GM12878 (cell line): Measurements from ENCODE around the gene AGRN. TPM values are rescaled to one million over a fixed set of nuclear protein-coding genes. Genes with fewer than 3 reads are reported as not detected.

Experiments used
- ATAC-seq: fragments of 200-7000 bp; cut with Tn5 transposase; 3 replicates; pipeline ENCODE4 v1.9.1; 2020; ENCODE audit warnings: mild to moderate bottlenecking, moderate library complexity
- BruUV-seq: library from RNA; stranded (reverse); fragments of 400-500 nt; replicated peaks from 2 replicates; lab custom pipeline; 2021; lab: Mats Ljungman, UMichigan
- CTCF ChIA-PET: fragments of 300-600 bp; sonication (Branson Sonifier 250); formaldehyde crosslinking; extraction: SDS; loops from one replicate; lab custom pipeline; 2021; ENCODE audit warnings: inconsistent platforms; lab: Yijun Ruan, JAX
- POLR2A ChIA-PET: fragments of 350-600 bp; formaldehyde crosslinking; extraction: SDS; loops from one replicate; lab custom pipeline; 2021; ENCODE audit warnings: inconsistent platforms; lab: Charles Lee
- RAD21 ChIA-PET: fragments of 300-600 bp; sonication (Branson Sonifier 250); formaldehyde crosslinking; loops from one replicate; lab custom pipeline; 2023; ENCODE audit warnings: antibody characterized with exemption; ENCODE audit not compliant: unreplicated experiment; lab: Charles Lee
- SMC1A ChIA-PET: fragments of 300-600 bp; sonication (Branson Sonifier 250); formaldehyde crosslinking; loops from one replicate; lab custom pipeline; 2023; ENCODE audit not compliant: unreplicated experiment, uncharacterized antibody; lab: Charles Lee
- DNase-seq: peaks from one replicate; pipeline ENCODE4 v3.0.0-alpha.2; 2011; ENCODE audit warnings: low read depth, low spot score
- FAIRE-seq: peaks from 3 replicates; lab custom pipeline; 2011; peaks lifted over from hg19 to GRCh38; lab: Jason Lieb, UNC
- H2AFZ ChIP-seq: 2 replicates; pipeline ENCODE4 v1.6.0; 2011; ENCODE audit warnings: low read depth, low read length, control low read depth; ENCODE audit not compliant: control insufficient read depth
- H3K27ac ChIP-seq: 2 replicates; pipeline ENCODE4 v1.5.1; 2011; ENCODE audit warnings: control low read depth; ENCODE audit not compliant: control insufficient read depth, insufficient read depth
- H3K27me3 ChIP-seq, 2 experiments: replicated peaks in 1 of 2; 2 replicates each; pipeline versions ENCODE4 v1.6.0 to v1.6.1; 2011; ENCODE audit warnings: low read length in 1 of 2; ENCODE audit not compliant: control insufficient read depth in 2 of 2, insufficient read depth in 2 of 2
- H3K36me3 ChIP-seq, 2 experiments: 2 replicates each; pipeline ENCODE4 v1.5.1; 2011; ENCODE audit warnings: low read length in 1 of 2; ENCODE audit not compliant: control insufficient read depth in 2 of 2, insufficient read depth in 2 of 2
- H3K4me1 ChIP-seq: 2 replicates; pipeline ENCODE4 v1.6.1; 2011; ENCODE audit warnings: mild to moderate bottlenecking, low read length, moderate library complexity, mixed read lengths; ENCODE audit not compliant: control insufficient read depth, insufficient read depth
- H3K4me2 ChIP-seq: 2 replicates; pipeline ENCODE4 v1.6.0; 2011; ENCODE audit warnings: control low read depth; ENCODE audit not compliant: control insufficient read depth, insufficient read depth
- H3K4me3 ChIP-seq: fragments of 200-600 bp; sonication (generic); 2 replicates; pipeline ENCODE4 v1.5.1; 2016
- H3K79me2 ChIP-seq: 2 replicates; pipeline ENCODE4 v1.6.0; 2011; ENCODE audit warnings: low read length; ENCODE audit not compliant: control insufficient read depth, insufficient read depth
- H3K9ac ChIP-seq: 2 replicates; pipeline ENCODE4 v1.8.0; 2011; ENCODE audit warnings: low read length, control low read depth, mixed read lengths; ENCODE audit not compliant: control insufficient read depth, insufficient read depth
- H3K9me3 ChIP-seq: replicated peaks from 3 replicates; pipeline ENCODE4 v1.5.1; 2011; ENCODE audit warnings: mild to moderate bottlenecking, low read length; ENCODE audit not compliant: control insufficient read depth, insufficient read depth
- H4K20me1 ChIP-seq: 2 replicates; pipeline ENCODE4 v1.6.0; 2011; ENCODE audit not compliant: control insufficient read depth, insufficient read depth
- ATF7 ChIP-seq: fragments of 450-650 bp; IDR thresholded peaks from 2 replicates; pipeline ENCODE4 v1.6.1; 2016; ENCODE audit warnings: low read depth, mild to moderate bottlenecking
- E2F8 ChIP-seq: fragments of 450-650 bp; IDR thresholded peaks from 2 replicates; pipeline ENCODE4 v1.6.1; 2018; ENCODE audit warnings: mild to moderate bottlenecking, low read depth, moderate library complexity; ENCODE audit not compliant: partially characterized antibody
- GATAD2B ChIP-seq: fragments of 450-650 bp; conservative IDR thresholded peaks from 2 replicates; pipeline ENCODE4 v1.6.1; 2017; ENCODE audit warnings: low read depth, mild to moderate bottlenecking, moderate library complexity
- HDAC2 ChIP-seq: fragments of 200-600 bp; sonication (generic); IDR thresholded peaks from 2 replicates; pipeline ENCODE4 v1.6.1; 2017
- IKZF1 ChIP-seq: fragments of 450-650 bp; conservative IDR thresholded peaks from 2 replicates; pipeline ENCODE4 v1.6.1; 2017; ENCODE audit warnings: antibody characterized with exemption, mild to moderate bottlenecking
- JUND ChIP-seq: IDR thresholded peaks from 2 replicates; pipeline ENCODE4 v1.6.1; 2012; ENCODE audit warnings: low read depth, mild to moderate bottlenecking, low read length, improper control_type of control experiment, moderate library complexity
- MEF2B ChIP-seq: fragments of 450-650 bp; IDR thresholded peaks from 2 replicates; pipeline ENCODE4 v1.6.1; 2018; ENCODE audit warnings: mild to moderate bottlenecking, moderate library complexity; ENCODE audit not compliant: partially characterized antibody, poor library complexity, severe bottlenecking
- MYC ChIP-seq: IDR thresholded peaks from 2 replicates; pipeline ENCODE4 v1.6.1; 2011; ENCODE audit warnings: mild to moderate bottlenecking, low read length, moderate library complexity, inconsistent platforms; ENCODE audit not compliant: insufficient read depth, insufficient replicate concordance, insufficient read length, severe bottlenecking
- RBBP5 ChIP-seq: fragments of 200-600 bp; sonication (generic); conservative IDR thresholded peaks from 2 replicates; pipeline ENCODE4 v1.6.1; 2016
- RFX5 ChIP-seq: IDR thresholded peaks from 2 replicates; pipeline ENCODE4 v1.6.1; 2011; ENCODE audit warnings: low read depth, low read length, improper control_type of control experiment
- SMC3 ChIP-seq: IDR thresholded peaks from 2 replicates; pipeline ENCODE4 v1.6.1; 2011; ENCODE audit warnings: low read length, improper control_type of control experiment, borderline replicate concordance
- TCF12 ChIP-seq: IDR thresholded peaks from 2 replicates; pipeline ENCODE4 v1.6.1; 2011; ENCODE audit warnings: low read depth, mild to moderate bottlenecking, low read length
- YY1 ChIP-seq: IDR thresholded peaks from 2 replicates; pipeline ENCODE4 v1.6.1; 2011; ENCODE audit warnings: low read depth, mild to moderate bottlenecking, low read length
- ZNF207 ChIP-seq: fragments of 450-650 bp; IDR thresholded peaks from 2 replicates; pipeline ENCODE4 v1.6.1; 2014; ENCODE audit warnings: antibody characterized with exemption, mild to moderate bottlenecking, borderline replicate concordance
- ZNF217 ChIP-seq: fragments of 450-650 bp; IDR thresholded peaks from 2 replicates; pipeline ENCODE4 v1.6.1; 2017; ENCODE audit warnings: antibody characterized with exemption, mild to moderate bottlenecking
- ZNF274 ChIP-seq: IDR thresholded peaks from one replicate; pipeline ENCODE4 v1.8.0; 2011; ENCODE audit not compliant: insufficient read length, insufficient read depth
- ZSCAN29 ChIP-seq: fragments of 450-650 bp; IDR thresholded peaks from 2 replicates; pipeline ENCODE4 v1.6.1; 2017; ENCODE audit warnings: mild to moderate bottlenecking, moderate library complexity
- WGBS: methylation state at CpG from one replicate; pipeline ENCODE4 v1.1.6; 2016; ENCODE audit warnings: low lambda C conversion rate; ENCODE audit not compliant: insufficient replicate concordance, insufficient coverage; ENCODE audit errors: missing lambda C conversion rate; 5-methylcytosine and 5-hydroxymethylcytosine counted together
- in situ Hi-C: fragments of 300-500 bp; cut with MboI; formaldehyde crosslinking; loops from 9 replicates; pipeline ENCODE4 v1.14.3; 2018; ENCODE audit warnings: mixed read lengths
- intact Hi-C: fragments of 100-400 bp; cut with micrococcal nuclease; formaldehyde crosslinking; loops from one replicate; pipeline ENCODE4 v1.14.2; 2022; ENCODE audit not compliant: unreplicated experiment
- polyA plus RNA-seq, 11 experiments: library from polyadenylated mRNA; depleted of rRNA in 4 of 11; unstranded in 6 of 11; stranded (reverse) in 5 of 11; fragments of >200 nt; fragmentation: Nextera tagmentation in 4 of 11; fragmentation: Illumina TruSeq in 1 of 11; extraction: Ambion mirVana in 4 of 11; extraction: Trizol in 1 of 11; gene quantifications; 1 replicate in 1 of 11; 2 replicates in 10 of 11; pipeline versions ENCODE4 v1.2.1 to v1.2.3, GENCODE V29; 2011 to 2016; ENCODE audit warnings: inconsistent platforms in 2 of 11, missing spikeins in 2 of 11, low read depth in 1 of 11
- total RNA-seq, 4 experiments: library from RNA; depleted of rRNA in 3 of 4; stranded (reverse); fragments of >200 nt in 3 of 4; fragmentation: Illumina TruSeq in 1 of 4; extraction: Trizol in 1 of 4; gene quantifications; 2 replicates each; pipeline versions ENCODE4 v1.2.1 to v1.2.3, GENCODE V29; 2013 to 2021

The AGRN gene
- total and polyA plus RNA-seq, 10 of the 15 experiments (the other 5 are each of a cell fraction or from before 2014, with no cell fraction given): 0.02 to 41.8 (median 4.1) TPM

GRCh38 chr1:1033009-1033587 is 13.2 kb downstream of the AGRN start (continued):
- peak; percentile 59 for TF ChIP-seq SMC3
- peak; percentile 58 for TF ChIP-seq IKZF1
- TF ChIP-seq ZNF274: no peak
- TF ChIP-seq ZNF217: peak; percentile 85
- TF ChIP-seq ATF7: peak; percentile 89
- TF ChIP-seq HDAC2: no peak
- peak; percentile 93 for TF ChIP-seq MEF2B
- TF ChIP-seq ZNF207: no peak
- 0 out of 2 replicates have a peak, but pooled peaks have one; percentile 20 for TF ChIP-seq ZSCAN29
- TF ChIP-seq JUND: peak; percentile 49; the same call in 1 of the 2 replicates
- TF ChIP-seq, all 136 proteins: peak for 47

- H3K36me3 ChIP-seq: no peaks in the 10 kb centered on the region; a peak in 2 of 4 replicates
- under 1% methylated on average over 28 of the region's 71 CpGs for WGBS
- ChIA-PET SMC1A (interaction anchor here (1.0 to 3.6 kb wide), 7 partner anchors 12 to 338 kb away, joined by 3 to 24 read pairs (median 3); partner anchors contain the start of gene PERM1), CTCF (interaction anchor here (0.6 to 4.0 kb wide), 13 partner anchors 10 to 258 kb away, joined by 3 to 83 read pairs (median 10); partner anchors contain the start of genes AGRN, ISG15 and PERM1), POLR2A (interaction anchor here (0.6 to 2.9 kb wide), 8 partner anchors 12 to 355 kb away, joined by 3 to 15 read pairs (median 6); partner anchors contain the start of gene ISG15), RAD21 (interaction anchor here (0.7 to 3.8 kb wide), 14 partner anchors 16 to 257 kb away, joined by 3 to 58 read pairs (median 6); partner anchors contain the start of gene ISG15)
- DNase-seq (no peak), ATAC-seq (peak; percentile 13), FAIRE-seq (no peak)
- peak overlapping the region; percentile 55 for H3K4me3 ChIP-seq
- H2AFZ ChIP-seq: no peak overlapping the region
- peak overlapping the region; percentile 44; the same call in 1 of the 2 replicates for H3K9ac ChIP-seq
- no peaks in the 10 kb centered on the region for H4K20me1 ChIP-seq
- H3K4me1 ChIP-seq: peaks cover 35% of the 10 kb centered on the region
- H3K27me3 ChIP-seq: no peaks in the 10 kb centered on the region
- BruUV-seq: no TSS peak
- no peaks in the 10 kb centered on the region for H3K9me3 ChIP-seq
- H3K4me2 ChIP-seq: 0 out of 2 replicates have a peak overlapping the region, but pooled peaks have one; percentile 54
- no peaks in the 10 kb centered on the region for H3K79me2 ChIP-seq
- no peak overlapping the region for H3K27ac ChIP-seq
- in situ Hi-C loops: no loop called here
- intact Hi-C loops: loop anchor here (1.0 to 2.0 kb wide), 3 partner anchors 25 to 257 kb away; no protein-coding TSS in a partner anchor
- no peak for TF ChIP-seq E2F8
- TF ChIP-seq TCF12: no peak
- peak; percentile 37; the same call in 1 of the 2 replicates for TF ChIP-seq IKZF1
- no peak for TF ChIP-seq MYC
- TF ChIP-seq YY1: no peak
- no peak for TF ChIP-seq RBBP5
- TF ChIP-seq SMC3: no peak
- TF ChIP-seq GATAD2B: peak; percentile 38; the same call in 1 of the 2 replicates
- no peak for TF ChIP-seq RFX5
Measured at GRCh38 chr1:1033731-1034438, 14.0 kb downstream of the AGRN start.
